22Rv1 (cell line): ENCODE measurements around the gene ARHGAP31.

Experiments used
- H3K27ac ChIP-seq: fragments of 450-650 bp; 2 replicates; pipeline ENCODE4 v1.5.1; 2017
- ZFX ChIP-seq: fragments of 450-650 bp; IDR thresholded peaks from 2 replicates; pipeline ENCODE4 v1.6.1; 2017; ENCODE audit warnings: antibody characterized with exemption, borderline replicate concordance
- TF ChIP-seq, protein P1 (sequence below): fragments of 450-650 bp; IDR thresholded peaks from 2 replicates; pipeline ENCODE4 v1.5.1; 2017; ENCODE audit warnings: mild to moderate bottlenecking

ARHGAP31 gene

DNA sequence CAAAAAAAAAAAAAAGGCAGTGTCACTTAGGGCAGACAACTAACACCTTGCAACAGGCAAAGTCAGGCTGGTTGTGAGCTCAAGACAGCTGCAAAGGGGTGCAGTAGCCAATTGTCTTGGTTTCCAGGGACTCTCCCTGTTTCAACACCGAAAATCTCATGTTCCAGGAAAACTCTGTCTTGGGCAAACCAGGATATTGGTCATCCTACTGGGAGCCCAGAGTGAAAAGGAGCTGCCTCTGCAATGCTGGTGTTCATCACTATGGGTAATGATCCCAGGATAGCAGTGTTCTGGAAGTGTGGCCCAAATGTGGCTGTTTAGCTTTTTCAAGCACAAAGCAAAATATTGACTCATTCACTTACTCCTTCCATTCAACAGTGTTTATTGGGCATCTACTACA lies 82.6 kb downstream of the ARHGAP31 start:
- no peak overlapping the region for H3K27ac ChIP-seq
- no peak for TF ChIP-seq ZFX
- TF ChIP-seq, protein P1, sequence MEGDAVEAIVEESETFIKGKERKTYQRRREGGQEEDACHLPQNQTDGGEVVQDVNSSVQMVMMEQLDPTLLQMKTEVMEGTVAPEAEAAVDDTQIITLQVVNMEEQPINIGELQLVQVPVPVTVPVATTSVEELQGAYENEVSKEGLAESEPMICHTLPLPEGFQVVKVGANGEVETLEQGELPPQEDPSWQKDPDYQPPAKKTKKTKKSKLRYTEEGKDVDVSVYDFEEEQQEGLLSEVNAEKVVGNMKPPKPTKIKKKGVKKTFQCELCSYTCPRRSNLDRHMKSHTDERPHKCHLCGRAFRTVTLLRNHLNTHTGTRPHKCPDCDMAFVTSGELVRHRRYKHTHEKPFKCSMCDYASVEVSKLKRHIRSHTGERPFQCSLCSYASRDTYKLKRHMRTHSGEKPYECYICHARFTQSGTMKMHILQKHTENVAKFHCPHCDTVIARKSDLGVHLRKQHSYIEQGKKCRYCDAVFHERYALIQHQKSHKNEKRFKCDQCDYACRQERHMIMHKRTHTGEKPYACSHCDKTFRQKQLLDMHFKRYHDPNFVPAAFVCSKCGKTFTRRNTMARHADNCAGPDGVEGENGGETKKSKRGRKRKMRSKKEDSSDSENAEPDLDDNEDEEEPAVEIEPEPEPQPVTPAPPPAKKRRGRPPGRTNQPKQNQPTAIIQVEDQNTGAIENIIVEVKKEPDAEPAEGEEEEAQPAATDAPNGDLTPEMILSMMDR: no peak

GRCh38 chr3:119378259-119378803 lies 84.1 kb downstream of the ARHGAP31 start:
- no peak overlapping the region for H3K27ac ChIP-seq
- no peak for TF ChIP-seq ZFX
- TF ChIP-seq, protein P1: no peak

GRCh38 chr3:119380697-119381096 lies 86.5 kb downstream of the ARHGAP31 start:
- H3K27ac ChIP-seq: no peak overlapping the region
- TF ChIP-seq, protein P1: peak; percentile 38; the same call in 1 of the 2 replicates
- TF ChIP-seq ZFX: no peak

- H3K27ac ChIP-seq: no peak overlapping the region
- TF ChIP-seq, protein P1: no peak
These were observed 88.0 kb downstream of the ARHGAP31 start for GRCh38 chr3:119382134-119382533.

DNA sequence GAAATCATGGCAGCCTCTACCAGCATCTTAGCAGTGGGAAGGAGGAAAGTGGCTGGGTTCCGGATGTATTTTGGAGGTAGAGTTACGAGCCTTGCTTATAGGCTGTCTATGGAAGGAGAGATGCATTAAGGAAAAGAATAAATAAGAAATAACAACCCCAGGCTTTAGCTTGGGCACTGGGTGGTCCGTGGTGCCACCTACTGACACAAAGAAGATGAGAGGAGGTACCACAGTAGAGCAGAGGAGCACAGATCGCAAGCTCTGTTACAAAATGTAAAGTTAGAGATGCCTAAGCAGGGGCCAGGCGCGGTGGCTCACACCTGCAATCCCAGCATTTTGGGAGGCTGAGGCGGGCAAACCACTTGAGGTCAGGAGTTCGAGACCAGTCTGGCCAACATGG lies 94.4 kb downstream of the ARHGAP31 start:
- TF ChIP-seq, protein P1: no peak
- no peak for TF ChIP-seq ZFX
- H3K27ac ChIP-seq: no peak overlapping the region

GRCh38 chr3:119395923-119396358 lies 101.8 kb downstream of the ARHGAP31 start:
- H3K27ac ChIP-seq: no peak overlapping the region
- TF ChIP-seq ZFX: no peak
- TF ChIP-seq, protein P1: no peak

DNA sequence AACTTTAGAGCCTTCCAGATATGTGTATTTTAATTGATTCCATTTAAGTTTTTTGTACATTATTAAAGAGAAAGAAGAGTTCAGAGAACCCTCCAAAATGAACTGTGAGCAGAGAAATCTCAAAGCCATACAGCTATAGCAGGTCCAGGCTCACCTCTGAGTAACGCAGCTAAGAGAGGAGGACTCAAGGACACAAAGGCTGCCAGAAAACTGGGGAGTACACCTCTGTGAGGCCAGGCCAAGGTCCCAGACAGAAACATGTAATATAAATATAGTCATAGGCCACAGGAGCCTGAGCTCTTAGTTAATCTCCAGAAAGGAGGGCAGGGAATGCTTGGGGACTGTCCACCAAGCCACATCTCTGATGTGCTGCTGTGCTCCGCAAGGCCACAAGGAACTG lies 102.7 kb downstream of the ARHGAP31 start:
- no peak overlapping the region for H3K27ac ChIP-seq
- TF ChIP-seq, protein P1: no peak
- TF ChIP-seq ZFX: no peak
